D721Med (cell line): Measurements from ENCODE around the gene CCNJL.
"Not testable (repeated sequence)": the region's sequence is repeated elsewhere in the genome, so short reads cannot be mapped to it uniquely, and the experiment has no call there.

Source experiments
- DNase-seq: peaks from one replicate; pipeline ENCODE4 v3.0.0; 2011; ENCODE audit warnings: low spot score; ENCODE audit not compliant: insufficient read length
- FAIRE-seq: peaks from 2 replicates; lab custom pipeline; 2011; peaks lifted over from hg19 to GRCh38; lab: Jason Lieb, UNC
- CTCF ChIP-seq: IDR thresholded peaks from 2 replicates; pipeline ENCODE4 v1.5.1; 2012; ENCODE audit warnings: mild to moderate bottlenecking, control low read depth; ENCODE audit not compliant: insufficient read depth; ENCODE audit errors: missing control alignments

CCNJL gene

GRCh38 chr5:160347448-160347847 is 35.1 kb upstream of the CCNJL start:
- DNase-seq = no peak
- FAIRE-seq = no peak
- TF ChIP-seq CTCF = no peak

- DNase-seq (no peak), FAIRE-seq (no peak)
- TF ChIP-seq CTCF = no peak
Observed at GRCh38 chr5:160342413-160342941, 30.1 kb upstream of the CCNJL start.

GRCh38 chr5:160341309-160341870 is 29.0 kb upstream of the CCNJL start:
- TF ChIP-seq CTCF = no peak
- FAIRE-seq (no peak), DNase-seq (no peak)

- not testable (repeated sequence) for DNase-seq, FAIRE-seq
Observed at GRCh38 chr5:160340513-160340912, 28.1 kb upstream of the CCNJL start.

GRCh38 chr5:160339406-160340130 is 27.2 kb upstream of the CCNJL start:
- no peak for TF ChIP-seq CTCF
- FAIRE-seq (no peak), DNase-seq (no peak)

GRCh38 chr5:160334716-160335115 is 22.4 kb upstream of the CCNJL start:
- not testable (repeated sequence) for FAIRE-seq, DNase-seq

- no peak for TF ChIP-seq CTCF
- DNase-seq (no peak), FAIRE-seq (no peak)
Observed at GRCh38 chr5:160333721-160334120, 21.4 kb upstream of the CCNJL start.

GRCh38 chr5:160330212-160330611 is 17.8 kb upstream of the CCNJL start:
- DNase-seq = no peak
- TF ChIP-seq CTCF = no peak
- no peak for FAIRE-seq
